Kidney capillary endothelial cell (primary cell): ENCODE measurements around the gene POU2F3.

Source experiments
- DNase-seq: peaks from one replicate; pipeline ENCODE4 v3.0.0-alpha.2; 2018; ENCODE audit warnings: low spot score

Gene POU2F3

GRCh38 chr11:120284272-120284671 is 44.3 kb downstream of the POU2F3 start:
- no peak for DNase-seq

GRCh38 chr11:120285256-120285655 is 45.3 kb downstream of the POU2F3 start:
- DNase-seq, result no peak

- no peak for DNase-seq
These were observed 48.1 kb downstream of the POU2F3 start for GRCh38 chr11:120288021-120288420.

DNA sequence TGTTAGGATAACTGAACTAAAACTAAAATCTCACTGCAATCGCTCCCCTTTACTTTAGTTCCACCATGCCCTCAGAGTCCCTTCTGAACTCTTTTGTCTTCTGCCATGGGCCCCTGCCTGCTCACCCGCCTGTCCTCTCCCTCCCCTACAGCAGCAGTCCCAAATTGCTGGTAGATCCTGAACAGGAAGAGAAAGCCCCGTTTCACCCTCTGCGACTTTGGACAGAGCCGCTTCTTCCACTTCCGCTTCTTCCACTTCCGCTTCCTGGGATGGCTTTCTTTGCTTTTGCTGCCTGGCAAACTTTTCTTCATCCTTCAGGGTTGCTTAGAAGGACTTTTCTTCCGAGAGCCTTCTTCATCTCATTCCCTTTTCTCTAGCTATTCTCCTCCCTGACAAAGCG is 49.5 kb downstream of the POU2F3 start:
- no peak for DNase-seq

GRCh38 chr11:120290956-120291355 is 51.0 kb downstream of the POU2F3 start:
- no peak for DNase-seq

GRCh38 chr11:120293038-120293800 is 53.3 kb downstream of the POU2F3 start:
- DNase-seq, result no peak

GRCh38 chr11:120294096-120294495 is 54.2 kb downstream of the POU2F3 start:
- no peak for DNase-seq

DNA sequence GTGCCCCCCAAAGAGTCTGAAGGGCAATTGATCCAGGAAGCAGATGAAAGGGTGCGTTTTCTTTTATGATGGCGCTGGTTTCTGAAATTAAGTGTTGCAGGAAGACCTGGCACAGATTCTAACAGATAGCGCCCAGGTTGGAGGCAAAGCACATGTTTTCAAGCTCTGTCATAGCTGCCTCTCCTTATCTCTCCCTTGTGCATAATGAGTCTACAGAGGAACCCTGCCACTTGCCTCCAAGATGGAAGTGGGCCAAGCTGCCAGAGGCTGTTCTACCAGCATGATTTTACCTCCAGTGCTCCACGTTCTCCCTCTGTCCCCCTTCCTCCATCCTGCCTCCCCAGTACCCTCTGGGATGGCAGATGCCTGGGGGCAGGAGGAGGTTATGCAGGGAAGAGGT is 55.2 kb downstream of the POU2F3 start:
- DNase-seq, result no peak

DNA sequence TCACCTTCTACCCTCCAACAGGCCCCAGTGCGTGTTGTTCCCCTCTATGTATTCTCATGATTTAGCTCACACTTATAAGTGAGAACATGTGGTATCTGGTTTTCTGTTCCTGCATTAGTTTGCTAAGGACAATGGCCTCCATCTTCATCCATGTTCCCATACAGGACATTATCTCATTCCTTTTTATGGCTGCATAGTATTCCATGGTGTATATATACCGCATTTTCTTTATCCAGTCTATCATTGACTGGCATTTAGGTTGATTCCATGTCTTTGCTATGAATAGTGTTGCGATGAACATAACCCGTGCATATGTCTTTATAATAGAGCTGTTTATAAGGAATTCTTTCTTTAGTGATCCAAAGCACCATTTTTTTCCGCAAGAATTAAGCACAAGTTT is 56.6 kb downstream of the POU2F3 start:
- no peak for DNase-seq

DNA sequence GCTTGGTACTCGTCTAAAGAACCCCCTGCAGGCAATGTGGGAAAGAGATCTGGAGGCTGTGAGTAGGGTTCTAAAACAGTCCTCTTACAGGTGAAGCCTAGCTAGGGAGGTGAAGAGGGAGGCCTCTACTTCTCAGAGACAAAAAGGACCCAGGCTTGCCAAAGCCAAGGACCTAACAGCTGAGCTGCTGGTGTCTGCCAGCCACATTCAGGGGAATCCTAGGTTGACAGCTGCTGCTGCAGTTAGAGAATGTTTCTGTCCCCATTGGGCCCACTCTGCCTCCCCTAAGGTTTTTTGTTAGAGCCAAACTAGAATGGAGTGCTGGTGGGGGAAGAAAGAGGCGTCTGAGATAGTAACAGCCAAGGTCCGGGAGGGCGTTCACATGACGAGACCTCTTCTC is 58.5 kb downstream of the POU2F3 start:
- no peak for DNase-seq

DNA sequence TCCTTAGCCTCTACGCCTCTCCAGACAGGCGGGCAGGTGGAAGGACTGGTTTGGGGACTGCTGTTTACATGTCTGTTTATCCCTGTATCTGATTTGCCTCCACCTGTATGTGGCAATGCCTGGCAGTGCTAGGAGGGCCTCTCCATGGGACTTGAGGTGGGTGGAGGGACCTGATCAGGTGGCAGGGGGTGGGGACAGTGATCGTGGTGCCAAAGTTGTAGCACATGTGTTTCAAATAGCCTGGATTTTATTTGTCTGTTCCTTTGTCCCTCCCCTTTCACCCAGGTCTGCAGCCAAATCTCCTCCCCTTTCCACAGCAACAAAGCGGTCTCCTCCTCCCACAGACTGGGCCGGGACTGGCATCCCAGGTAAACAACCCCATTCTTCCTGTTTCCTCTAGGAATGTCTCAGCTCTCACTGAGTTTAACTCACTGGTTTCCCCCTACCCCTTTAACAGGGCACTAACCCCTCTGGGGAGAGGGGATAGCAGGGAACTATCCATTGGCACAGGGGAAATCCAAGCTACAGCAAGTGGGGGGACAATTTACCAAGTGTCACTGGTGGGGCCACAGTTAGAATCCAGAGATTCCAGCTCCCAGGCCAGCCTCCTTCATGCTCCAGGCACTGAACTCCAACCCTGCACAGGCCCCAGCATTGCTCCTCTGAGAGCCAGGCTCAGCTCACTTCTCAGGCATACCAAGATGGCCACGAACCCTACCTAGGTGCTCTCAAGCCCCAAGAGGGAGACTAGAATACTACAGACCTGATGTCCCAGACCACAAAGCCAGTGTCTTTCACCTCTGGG is 62.3 kb downstream of the POU2F3 start:
- no peak for DNase-seq

- DNase-seq, result peak; percentile 79
These were observed 63.2 kb downstream of the POU2F3 start for GRCh38 chr11:120303004-120303637.

DNA sequence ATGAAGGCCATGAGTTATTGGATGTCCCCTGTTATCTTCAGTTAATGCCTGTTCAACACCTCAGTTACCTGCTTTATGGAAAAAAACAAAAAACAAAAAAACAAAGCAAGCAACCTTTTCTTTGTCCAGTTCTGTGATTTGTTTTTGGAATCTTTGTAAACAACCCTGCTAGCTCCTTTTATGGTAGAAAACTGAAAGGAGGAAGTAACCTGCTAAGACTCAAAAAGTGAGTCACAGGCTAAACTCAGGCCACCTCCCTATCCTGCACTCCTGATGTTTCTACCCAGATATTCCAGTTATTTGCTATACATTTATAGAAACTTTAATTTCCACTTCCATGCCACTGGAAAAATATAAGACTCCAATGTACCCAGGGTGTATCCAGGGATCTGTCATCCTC is 64.6 kb downstream of the POU2F3 start:
- peak; percentile 60 for DNase-seq

- DNase-seq, result no peak
These were observed 65.3 kb downstream of the POU2F3 start for GRCh38 chr11:120305286-120305685.

DNA sequence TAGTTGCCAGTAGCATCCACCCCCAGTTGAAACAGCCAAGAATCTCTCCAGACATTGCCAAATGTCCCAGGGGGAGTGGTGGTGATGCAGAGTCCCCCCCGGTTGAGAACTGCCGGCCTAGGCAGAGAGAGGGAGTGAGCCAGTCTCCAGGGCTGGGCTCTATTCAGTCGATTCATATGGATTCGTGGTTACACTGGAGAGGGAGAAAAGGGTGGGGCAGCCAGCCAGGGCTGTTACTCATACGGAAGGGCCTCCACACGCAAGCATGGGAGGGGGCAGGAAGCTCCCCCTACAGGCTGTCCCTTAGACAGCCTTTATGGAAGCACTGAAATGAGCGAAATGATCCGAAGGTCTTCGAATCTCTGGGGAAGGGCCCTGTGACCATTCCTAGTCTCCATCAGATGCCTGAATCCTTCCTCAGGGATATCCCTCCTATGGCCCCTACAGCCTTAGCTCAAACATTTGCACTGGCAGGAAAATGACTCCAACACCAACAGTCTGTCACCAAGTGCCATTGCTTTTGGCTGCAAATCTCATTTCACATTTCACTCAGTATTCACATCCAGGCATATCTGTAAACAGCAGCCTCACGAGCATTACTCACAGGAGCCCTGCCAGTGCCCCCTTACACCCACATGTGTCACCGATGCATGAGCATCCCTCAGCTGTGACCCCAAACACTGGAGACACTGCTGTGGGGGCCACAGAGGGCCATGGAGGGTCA is 66.7 kb downstream of the POU2F3 start:
- DNase-seq, result peak; percentile 81

DNA sequence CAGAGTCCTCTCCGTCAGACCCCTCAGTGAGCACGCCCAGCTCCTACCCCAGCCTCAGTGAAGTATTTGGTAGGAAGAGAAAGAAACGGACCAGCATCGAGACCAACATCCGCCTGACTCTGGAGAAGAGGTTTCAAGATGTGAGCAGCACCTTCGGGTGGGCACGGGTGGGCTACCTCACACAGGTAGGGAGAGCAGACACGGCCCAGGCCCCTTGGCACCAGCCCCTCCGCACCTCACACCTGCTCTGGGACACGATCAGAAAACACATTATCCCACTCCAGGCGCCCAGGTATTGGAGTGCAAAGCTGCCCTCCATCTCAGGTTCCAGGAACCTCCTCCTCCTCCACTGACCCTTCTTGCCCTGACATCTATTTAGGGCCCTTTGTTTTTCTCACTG is 67.5 kb downstream of the POU2F3 start:
- no peak for DNase-seq

GRCh38 chr11:120308081-120308480 is 68.1 kb downstream of the POU2F3 start:
- DNase-seq, result no peak

- DNase-seq, result no peak
These were observed 70.9 kb downstream of the POU2F3 start for GRCh38 chr11:120310870-120311269.

DNA sequence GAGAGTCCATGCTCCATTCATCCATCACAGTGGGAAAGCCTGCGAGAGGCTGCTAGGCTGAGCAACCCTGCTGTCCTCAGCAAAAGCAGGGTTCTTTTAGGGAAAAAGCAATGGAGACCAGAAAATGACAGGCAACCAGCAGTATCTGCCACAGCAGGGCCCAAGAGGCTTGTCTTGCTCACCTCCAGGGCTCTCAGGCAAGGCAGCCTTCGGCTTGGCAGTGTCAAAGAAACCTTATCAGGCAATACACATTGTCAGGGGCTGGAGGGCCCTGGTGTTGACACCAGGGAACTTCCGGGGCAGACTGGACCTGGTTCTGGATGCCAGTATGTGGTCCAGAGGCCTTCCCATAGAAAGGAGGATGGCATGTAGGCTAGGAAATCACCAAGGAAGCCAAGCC is 74.9 kb downstream of the POU2F3 start:
- DNase-seq, result no peak

- no peak for DNase-seq
These were observed 77.1 kb downstream of the POU2F3 start for GRCh38 chr11:120316880-120317688.

DNA sequence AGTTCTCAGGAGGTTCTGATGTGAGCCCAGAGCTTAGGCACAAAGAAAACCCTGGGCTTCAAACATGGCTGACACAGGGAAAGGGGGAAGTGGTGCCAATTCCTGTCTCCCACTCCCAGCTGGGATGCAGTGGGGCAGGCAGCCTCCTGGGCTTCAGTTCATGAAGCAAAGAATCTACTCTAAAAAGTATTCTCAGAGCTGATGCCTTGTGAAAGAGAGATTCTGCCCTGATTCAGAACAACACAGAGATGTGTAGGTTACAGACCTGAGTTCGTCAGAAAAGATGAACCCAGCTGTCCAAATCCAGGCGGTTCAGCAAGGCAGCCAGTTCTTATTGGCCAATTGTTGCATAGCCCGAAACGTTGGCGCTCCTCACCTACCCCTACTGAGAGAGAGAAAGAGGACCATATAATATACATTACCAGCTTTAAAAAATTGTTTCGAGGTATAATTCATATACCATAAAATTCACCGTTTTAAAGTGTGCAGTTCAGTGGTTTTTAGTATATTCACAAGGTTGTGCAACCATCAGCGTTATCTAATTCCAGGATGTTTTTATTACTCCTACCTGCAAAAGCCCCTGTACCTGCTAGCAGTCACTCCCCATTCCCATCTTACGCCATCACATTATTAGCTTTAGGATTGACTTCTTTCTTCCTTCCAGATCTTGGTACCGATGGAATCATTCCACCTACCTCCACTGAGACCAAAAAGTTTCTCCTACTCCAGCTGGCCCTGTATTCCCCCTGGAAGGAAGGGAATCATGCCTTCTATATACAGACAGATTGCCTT is 77.9 kb downstream of the POU2F3 start:
- DNase-seq, result no peak
